ENCODE measurements around the gene CCDC8. TPM values are rescaled to one million over a fixed set of nuclear protein-coding genes. Genes with fewer than 3 reads are reported as not detected.
"Not testable (repeated sequence)": the region's sequence is repeated elsewhere in the genome, so short reads cannot be mapped to it uniquely, and the experiment has no call there.

Gene CCDC8
- total RNA-seq, 4 donors from 2014 or later: 1.7 to 7.1 (median 5.3) TPM

DNA sequence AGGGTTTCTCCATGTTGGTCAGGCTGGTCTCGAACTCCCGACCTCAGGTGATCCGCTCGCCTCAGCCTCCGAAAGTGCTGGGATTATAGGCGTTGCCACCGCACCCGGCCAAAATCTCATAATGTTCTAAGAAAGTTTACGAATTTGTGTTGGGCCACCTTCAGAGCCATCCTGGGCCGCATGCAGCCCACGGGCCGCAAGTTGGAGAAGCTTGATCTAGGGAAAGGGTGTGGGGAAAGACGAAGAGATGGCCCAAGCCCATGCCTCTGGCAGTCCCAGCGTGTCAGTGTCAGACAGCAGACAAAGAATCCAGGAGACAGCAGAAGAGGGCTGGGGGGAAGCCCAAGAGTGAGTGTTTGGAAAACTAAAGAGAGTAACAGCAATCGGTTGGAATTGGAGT, 32.7 kb upstream of the CCDC8 start:
- ATAC-seq (ENCODE audit: low FRiP score) (no peak), DNase-seq (ENCODE audit: low spot score) (no peak)
- TF ChIP-seq, protein P1, sequence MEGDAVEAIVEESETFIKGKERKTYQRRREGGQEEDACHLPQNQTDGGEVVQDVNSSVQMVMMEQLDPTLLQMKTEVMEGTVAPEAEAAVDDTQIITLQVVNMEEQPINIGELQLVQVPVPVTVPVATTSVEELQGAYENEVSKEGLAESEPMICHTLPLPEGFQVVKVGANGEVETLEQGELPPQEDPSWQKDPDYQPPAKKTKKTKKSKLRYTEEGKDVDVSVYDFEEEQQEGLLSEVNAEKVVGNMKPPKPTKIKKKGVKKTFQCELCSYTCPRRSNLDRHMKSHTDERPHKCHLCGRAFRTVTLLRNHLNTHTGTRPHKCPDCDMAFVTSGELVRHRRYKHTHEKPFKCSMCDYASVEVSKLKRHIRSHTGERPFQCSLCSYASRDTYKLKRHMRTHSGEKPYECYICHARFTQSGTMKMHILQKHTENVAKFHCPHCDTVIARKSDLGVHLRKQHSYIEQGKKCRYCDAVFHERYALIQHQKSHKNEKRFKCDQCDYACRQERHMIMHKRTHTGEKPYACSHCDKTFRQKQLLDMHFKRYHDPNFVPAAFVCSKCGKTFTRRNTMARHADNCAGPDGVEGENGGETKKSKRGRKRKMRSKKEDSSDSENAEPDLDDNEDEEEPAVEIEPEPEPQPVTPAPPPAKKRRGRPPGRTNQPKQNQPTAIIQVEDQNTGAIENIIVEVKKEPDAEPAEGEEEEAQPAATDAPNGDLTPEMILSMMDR (IDR thresholded peaks at IDR 0.05): no peak

DNA sequence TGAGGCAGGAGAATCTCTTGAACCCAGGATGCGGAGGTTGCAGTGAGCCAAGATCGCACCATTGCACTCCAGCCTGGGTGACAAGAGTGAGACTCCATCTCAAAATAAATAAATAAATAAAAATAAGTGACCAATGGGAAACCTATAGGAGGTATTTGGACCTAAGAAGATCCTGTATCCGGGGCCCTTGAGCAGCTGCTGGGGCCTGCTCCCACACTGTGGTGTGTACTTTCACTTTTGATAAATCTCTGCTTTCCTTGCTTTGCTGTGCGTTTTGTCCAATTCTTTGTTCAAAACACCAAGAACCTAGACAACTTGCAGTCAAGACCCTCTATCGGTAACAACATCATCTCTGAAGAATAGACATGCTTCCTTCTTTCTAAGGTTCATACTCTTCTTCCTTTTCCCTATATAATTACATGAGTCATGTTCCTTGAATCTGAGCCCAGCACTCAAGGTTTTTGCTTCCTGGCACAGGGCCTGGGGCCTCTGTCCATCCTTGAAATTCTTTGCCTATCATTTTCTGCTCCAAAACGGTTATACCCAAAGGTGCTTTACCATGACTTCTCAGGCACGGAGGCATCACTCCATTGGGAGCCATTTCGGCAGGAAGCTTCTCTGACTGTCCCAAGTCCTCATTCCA, 29.6 kb upstream of the CCDC8 start:
- ATAC-seq (ENCODE audit: low FRiP score) (peak; percentile 75), DNase-seq (ENCODE audit: low spot score) (no peak)
- TF ChIP-seq, protein P1 (IDR thresholded peaks at IDR 0.05): no peak

DNA sequence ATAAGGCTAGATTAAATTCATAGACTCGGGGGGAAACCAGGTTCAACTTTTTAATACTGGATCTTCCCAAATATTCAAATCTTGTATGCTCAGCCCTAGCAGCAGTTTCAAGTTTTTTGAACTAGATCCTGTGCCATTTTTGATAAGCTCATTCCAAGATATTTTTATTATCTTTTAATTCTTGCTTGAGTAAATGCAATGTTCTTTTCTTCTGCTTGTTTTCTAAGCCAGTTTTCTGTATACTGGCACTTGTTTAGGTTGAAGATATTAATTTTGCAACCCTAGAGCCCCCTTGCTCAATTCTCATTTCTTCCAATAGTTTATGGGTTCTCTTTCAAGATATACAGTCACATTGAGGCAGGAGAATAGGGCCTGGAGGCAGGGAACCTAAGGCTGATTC, 28.5 kb upstream of the CCDC8 start:
- TF ChIP-seq, protein P1 (IDR thresholded peaks at IDR 0.05): no peak
- ATAC-seq (ENCODE audit: low FRiP score): no peak

DNA sequence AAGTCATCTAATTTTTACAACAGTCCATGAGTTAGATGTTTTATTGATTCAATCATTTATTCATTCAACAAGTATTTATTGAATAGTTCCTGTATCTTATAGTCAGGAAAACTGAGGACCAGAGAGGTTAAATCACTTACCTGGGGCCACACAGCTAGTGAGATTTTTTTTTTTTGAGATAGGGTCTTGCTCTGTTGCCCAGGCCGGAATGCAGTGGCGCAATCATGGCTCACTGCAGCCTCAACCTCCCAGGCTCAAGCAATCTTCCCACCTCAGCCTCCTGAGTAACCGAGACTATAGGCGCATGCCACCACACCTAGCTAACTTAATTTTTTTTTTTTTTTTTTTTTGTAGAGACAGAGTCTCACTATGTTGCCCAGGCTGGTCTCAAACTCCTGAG, 22.3 kb upstream of the CCDC8 start:
- not testable (repeated sequence) for ATAC-seq (ENCODE audit: low FRiP score); DNase-seq (ENCODE audit: low spot score)

More for the DNA sequence above, 28.5 kb upstream of the CCDC8 start:
- DNase-seq (ENCODE audit: low spot score): no peak

DNA sequence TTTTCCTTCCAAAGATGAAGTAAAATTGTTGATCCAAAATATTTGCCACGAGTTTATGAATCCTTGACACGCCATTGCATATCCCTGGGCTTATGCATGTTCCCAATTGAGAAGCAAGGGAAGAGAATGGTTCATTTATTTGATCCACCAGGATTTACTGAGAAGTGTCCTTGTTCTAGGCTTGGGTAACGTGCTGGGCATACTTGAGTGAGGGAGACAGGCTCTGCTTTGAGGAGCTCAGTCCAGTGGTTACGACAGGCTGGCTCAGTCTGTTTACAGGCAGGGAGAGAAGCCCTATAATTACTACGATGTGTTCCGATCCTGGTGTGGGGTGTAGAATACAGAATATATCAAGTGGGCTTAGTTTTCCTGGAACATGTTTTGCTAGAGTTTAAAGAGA, 21.6 kb upstream of the CCDC8 start:
- ATAC-seq (ENCODE audit: low FRiP score) (no peak), DNase-seq (ENCODE audit: low spot score) (no peak)
- TF ChIP-seq, protein P1 (IDR thresholded peaks at IDR 0.05): no peak

DNA sequence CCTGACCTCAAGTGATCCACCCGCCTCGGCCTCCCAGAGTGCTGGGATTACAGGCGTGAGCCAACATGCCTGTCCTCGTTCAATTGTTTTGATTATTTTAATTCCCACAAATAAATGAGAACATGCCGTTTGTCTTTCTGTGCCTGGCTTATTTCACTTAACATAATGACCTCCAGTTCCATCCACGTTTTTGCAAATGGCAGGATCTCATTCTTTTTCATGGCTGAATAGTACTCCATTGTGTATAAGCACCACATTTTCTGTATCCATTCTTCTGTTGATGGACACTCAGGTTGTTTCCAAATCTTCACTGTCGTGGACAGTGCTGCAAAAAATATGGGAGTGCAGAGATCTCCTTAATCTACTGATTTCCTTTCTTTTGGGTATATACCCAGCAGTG, 20.1 kb upstream of the CCDC8 start:
- not testable (repeated sequence) for ATAC-seq (ENCODE audit: low FRiP score)

DNA sequence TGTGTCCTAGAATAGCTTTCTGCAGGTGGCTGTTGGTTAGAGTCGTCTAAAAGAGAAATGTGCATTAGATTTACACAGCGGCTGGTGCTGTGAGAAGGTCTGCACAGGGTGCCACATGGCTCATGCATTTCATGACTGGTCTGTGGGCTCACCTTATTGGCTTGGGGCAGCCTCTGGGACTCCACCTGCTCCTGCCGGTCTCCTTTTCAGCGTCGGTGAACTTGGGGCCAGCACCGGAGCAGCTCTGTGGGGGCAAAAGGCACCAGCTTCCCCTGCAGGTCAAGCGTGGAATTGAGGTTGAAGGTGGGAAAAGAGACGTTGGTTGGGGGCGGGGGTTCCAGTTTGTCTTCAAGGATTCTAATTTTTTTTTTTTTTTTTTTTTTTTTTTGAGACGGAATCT, 18.5 kb upstream of the CCDC8 start:
- no peak for ATAC-seq (ENCODE audit: low FRiP score)
- TF ChIP-seq, protein P1 (IDR thresholded peaks at IDR 0.05): no peak
- no peak for DNase-seq (ENCODE audit: low spot score)

More for the DNA sequence above, 20.1 kb upstream of the CCDC8 start:
- not testable (repeated sequence) for DNase-seq (ENCODE audit: low spot score)

DNA sequence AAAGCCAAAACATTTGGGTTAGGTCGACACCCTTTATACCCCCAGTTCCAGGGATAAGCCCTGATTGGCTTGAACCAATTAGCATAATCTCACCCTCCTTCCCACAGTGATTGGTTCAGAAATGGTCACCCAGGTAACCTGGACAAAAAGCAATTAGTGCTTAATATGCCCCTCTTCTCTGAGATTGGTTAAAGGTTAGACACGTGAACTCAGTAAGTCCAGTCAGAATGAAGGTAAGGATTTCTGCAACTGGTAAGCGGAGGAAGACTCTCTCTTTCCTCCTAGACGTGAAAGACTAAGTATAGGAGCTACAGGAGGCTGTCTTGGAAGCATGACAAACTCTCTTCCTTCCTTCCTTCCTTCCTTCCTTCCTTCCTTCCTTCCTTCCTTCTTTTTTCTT, 16.6 kb upstream of the CCDC8 start:
- no peak for DNase-seq (ENCODE audit: low spot score)
- no peak for ATAC-seq (ENCODE audit: low FRiP score)
- TF ChIP-seq, protein P1 (IDR thresholded peaks at IDR 0.05): no peak
